Measurements from ENCODE around the gene FIG4.
A peak's percentile ranks its signal among the peaks of the same experiment; 100 is the strongest.
"Not testable (repeated sequence)": the region's sequence is repeated elsewhere in the genome, so short reads cannot be mapped to it uniquely, and the experiment has no call there.

Gene FIG4

DNA sequence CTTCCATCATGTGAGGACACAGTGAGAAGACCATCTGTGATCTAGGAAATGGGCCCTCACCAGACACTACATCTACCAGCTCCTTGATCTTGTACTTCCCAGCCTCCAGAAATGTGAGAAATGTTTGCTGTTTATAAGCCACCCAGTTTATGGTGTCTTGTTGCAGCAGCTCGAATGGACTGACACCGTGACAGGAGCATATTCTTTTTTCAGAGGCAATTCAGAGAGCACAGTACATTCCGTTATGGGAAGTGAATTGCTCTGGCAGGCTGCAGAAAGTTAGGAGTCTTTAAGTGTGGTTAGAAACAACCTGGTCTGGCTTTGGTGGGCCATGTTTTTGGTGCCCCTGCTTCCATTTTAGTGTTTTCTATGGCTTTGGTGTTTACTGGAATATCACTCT, 75.1 kb downstream of the FIG4 start:
- in situ Hi-C loops (cut with HindIII; ENCODE audit: low pct_ligation_motif_present, low sequenced_read_pairs), result no loop called here
- TF ChIP-seq, protein P1, sequence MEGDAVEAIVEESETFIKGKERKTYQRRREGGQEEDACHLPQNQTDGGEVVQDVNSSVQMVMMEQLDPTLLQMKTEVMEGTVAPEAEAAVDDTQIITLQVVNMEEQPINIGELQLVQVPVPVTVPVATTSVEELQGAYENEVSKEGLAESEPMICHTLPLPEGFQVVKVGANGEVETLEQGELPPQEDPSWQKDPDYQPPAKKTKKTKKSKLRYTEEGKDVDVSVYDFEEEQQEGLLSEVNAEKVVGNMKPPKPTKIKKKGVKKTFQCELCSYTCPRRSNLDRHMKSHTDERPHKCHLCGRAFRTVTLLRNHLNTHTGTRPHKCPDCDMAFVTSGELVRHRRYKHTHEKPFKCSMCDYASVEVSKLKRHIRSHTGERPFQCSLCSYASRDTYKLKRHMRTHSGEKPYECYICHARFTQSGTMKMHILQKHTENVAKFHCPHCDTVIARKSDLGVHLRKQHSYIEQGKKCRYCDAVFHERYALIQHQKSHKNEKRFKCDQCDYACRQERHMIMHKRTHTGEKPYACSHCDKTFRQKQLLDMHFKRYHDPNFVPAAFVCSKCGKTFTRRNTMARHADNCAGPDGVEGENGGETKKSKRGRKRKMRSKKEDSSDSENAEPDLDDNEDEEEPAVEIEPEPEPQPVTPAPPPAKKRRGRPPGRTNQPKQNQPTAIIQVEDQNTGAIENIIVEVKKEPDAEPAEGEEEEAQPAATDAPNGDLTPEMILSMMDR (IDR thresholded peaks at IDR 0.05; ENCODE audit: low read depth, low read length, missing control alignments), result no peak
- no peaks in the 10 kb centered on the region for H3K36me3 ChIP-seq (replicated peaks)
- H3K27ac ChIP-seq, result no peak overlapping the region
- no peaks in the 10 kb centered on the region for H3K27me3 ChIP-seq (replicated peaks)
- DNase-seq, result no peak
- H3K4me3 ChIP-seq (ENCODE audit: low read depth, low read length), result no peak overlapping the region

DNA sequence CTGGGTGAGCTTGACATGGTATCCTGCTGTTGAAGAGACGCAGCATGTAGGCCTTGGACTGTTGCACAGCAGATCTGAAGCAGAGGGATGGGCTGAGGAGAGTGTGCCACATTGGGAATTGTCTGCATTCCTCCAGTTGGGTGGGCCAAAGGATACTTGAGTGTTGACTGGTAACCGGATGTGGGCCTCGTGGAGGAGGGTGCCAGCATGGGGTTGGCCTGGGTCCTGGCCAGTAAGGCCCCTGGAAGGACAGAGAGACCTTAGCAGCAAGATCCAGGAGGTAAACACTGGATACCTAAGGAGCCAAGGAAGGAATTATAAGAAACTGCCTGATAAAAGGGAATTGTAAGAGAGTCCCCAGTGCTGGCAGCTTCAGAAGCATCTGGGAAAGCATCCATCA, 76.9 kb downstream of the FIG4 start:
- in situ Hi-C loops (cut with HindIII; ENCODE audit: low pct_ligation_motif_present, low sequenced_read_pairs), result no loop called here
- TF ChIP-seq, protein P1 (IDR thresholded peaks at IDR 0.05; ENCODE audit: low read depth, low read length, missing control alignments), result no peak
- no peak for DNase-seq
- Histone ChIP-seq H3K4me3 (ENCODE audit: low read depth, low read length) (no peak overlapping the region), H3K27me3 (replicated peaks) (no peaks in the 10 kb centered on the region), H3K36me3 (replicated peaks) (no peaks in the 10 kb centered on the region), H3K27ac (no peak overlapping the region)

DNA sequence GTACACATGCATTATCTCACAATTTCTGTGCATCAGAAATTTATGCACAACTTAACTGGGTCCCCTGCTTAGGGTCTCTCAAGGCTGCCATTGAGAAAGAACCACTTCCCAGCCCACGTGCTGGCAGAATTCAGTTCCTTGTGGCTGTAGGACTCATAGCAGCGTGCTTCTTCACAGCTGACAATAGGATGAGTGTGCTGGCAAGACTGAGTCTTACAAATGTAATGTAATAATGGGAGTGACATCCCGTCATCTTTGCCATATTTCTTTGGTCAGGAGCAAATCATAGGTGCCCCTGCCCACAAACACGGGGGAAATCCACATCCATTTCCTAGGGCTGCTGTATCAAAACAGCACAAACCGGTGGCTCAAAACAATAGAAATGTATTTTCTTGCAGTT, 77.4 kb downstream of the FIG4 start:
- DNase-seq, result peak; percentile 42

DNA sequence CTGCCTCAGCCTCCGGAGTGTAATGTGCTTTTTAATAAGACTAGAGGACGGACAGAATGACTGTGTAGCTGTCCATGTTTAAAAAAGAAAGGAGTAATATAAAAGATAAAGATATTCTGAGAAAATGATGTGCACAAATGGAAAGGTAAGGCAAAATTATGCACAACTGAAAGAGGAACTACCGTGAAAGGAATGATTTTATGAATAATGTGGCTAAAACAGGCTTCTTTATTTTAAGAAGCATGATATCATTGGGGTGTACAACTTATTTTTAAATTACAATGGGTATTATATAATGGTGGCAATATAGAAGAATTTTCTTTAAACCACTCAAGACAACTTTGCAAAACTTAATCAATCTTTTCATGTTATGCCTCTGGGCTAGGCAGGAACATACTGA, 78.1 kb downstream of the FIG4 start:
- Histone ChIP-seq H3K36me3 (replicated peaks) (no peaks in the 10 kb centered on the region), H3K27me3 (replicated peaks) (no peaks in the 10 kb centered on the region), H3K27ac (no peak overlapping the region), H3K4me3 (ENCODE audit: low read depth, low read length) (no peak overlapping the region)
- in situ Hi-C loops (cut with HindIII; ENCODE audit: low pct_ligation_motif_present, low sequenced_read_pairs), result no loop called here
- TF ChIP-seq, protein P1 (IDR thresholded peaks at IDR 0.05; ENCODE audit: low read depth, low read length, missing control alignments), result no peak
- DNase-seq, result no peak

More for the DNA sequence above, 77.4 kb downstream of the FIG4 start:
- in situ Hi-C loops (cut with HindIII; ENCODE audit: low pct_ligation_motif_present, low sequenced_read_pairs), result no loop called here
- Histone ChIP-seq H3K4me3 (ENCODE audit: low read depth, low read length) (no peak overlapping the region), H3K27ac (no peak overlapping the region), H3K27me3 (replicated peaks) (no peaks in the 10 kb centered on the region), H3K36me3 (replicated peaks) (no peaks in the 10 kb centered on the region)
- TF ChIP-seq, protein P1 (IDR thresholded peaks at IDR 0.05; ENCODE audit: low read depth, low read length, missing control alignments), result no peak

DNA sequence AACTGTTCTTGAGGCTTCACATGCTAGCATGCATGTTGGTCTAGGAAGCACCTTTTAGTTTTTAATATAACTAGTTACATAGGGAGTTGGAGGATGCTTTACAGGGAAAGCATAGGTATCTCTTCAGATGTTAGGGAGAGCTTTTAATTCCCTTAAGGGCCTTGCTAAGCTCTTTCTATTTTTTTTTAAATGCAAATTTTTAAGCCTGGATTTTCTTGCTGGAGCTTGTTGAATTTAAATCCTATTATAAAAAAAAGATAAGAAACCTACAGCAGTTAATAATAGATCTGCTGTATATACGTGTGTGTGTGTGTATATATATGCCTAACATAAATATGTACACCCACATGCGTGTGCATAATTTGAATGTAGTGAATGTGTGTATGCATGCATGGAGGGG, 79.0 kb downstream of the FIG4 start:
- no peak overlapping the region for H3K4me3 ChIP-seq (ENCODE audit: low read depth, low read length)
- no peak overlapping the region for H3K27ac ChIP-seq
- H3K27me3 ChIP-seq (replicated peaks), result no peaks in the 10 kb centered on the region
- in situ Hi-C loops (cut with HindIII; ENCODE audit: low pct_ligation_motif_present, low sequenced_read_pairs), result no loop called here
- TF ChIP-seq, protein P1 (IDR thresholded peaks at IDR 0.05; ENCODE audit: low read depth, low read length, missing control alignments), result no peak
- no peak for DNase-seq
- no peaks in the 10 kb centered on the region for H3K36me3 ChIP-seq (replicated peaks)

DNA sequence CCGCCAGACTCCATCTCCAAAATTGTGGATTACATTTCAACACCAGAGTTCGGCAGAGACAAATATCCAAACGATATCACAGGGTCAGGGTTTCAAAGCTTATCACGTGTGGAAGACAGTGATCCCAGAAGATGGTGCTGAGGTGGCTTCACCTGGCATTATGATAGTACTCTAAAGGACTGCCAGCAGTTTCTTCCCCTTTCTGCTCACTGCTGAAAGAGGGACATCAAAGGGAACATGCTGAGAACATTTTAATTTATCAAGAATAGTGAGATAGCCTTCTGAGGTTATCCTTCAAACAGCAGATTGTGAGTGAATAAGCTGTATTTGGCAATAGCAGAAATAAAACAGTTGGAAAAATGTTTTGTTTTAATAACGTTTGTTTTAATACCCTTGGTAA, 79.7 kb downstream of the FIG4 start:
- DNase-seq, result no peak
- Histone ChIP-seq H3K27me3 (replicated peaks) (no peaks in the 10 kb centered on the region), H3K36me3 (replicated peaks) (no peaks in the 10 kb centered on the region), H3K27ac (no peak overlapping the region), H3K4me3 (ENCODE audit: low read depth, low read length) (no peak overlapping the region)
- TF ChIP-seq, protein P1 (IDR thresholded peaks at IDR 0.05; ENCODE audit: low read depth, low read length, missing control alignments), result no peak
- in situ Hi-C loops (cut with HindIII; ENCODE audit: low pct_ligation_motif_present, low sequenced_read_pairs), result no loop called here

DNA sequence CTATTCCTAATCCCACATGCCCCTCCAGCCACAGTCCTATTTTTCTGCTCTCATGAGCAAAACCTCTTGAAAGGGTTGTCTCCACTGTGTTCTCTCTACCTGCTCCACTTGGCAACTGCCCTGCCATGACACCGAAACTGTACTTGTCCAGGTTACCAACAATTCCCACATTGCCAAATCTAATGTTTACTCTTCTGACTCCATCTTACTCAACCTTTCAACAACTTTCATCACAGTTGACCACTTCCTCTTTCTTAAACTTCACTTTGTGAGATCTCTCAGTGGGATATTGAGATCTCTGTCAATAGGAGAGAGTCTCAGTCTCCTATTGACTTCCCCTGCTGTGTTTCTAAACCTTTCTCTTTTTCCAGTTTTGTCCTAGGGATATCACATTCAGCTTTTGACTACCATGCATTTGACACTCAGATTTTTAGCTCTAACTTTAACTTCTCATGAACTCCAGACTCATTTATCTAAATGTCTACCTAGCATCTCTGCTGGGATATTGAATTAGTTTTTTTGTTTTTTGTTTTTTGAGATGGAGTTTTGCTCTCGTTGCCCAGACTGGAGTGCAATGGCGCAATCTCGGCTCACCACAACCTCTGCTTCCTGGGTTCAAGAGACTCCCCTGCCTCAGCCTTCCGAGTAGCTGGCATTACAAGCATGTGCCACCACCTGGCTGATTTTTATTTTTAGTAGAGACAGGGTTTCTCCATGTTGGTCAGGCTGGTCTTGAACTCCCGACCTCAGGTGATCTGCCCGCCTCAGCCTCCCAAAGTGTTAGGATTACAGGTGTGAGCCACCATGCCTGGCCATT, 81.1 kb downstream of the FIG4 start:
- H3K4me3 ChIP-seq (ENCODE audit: low read depth, low read length); H3K27me3 ChIP-seq (replicated peaks); in situ Hi-C loops (cut with HindIII; ENCODE audit: low pct_ligation_motif_present, low sequenced_read_pairs); DNase-seq; H3K36me3 ChIP-seq (replicated peaks); H3K27ac ChIP-seq: not testable (repeated sequence)
